K562 (cell line): ENCODE results near the gene NDRG3. TPM values are rescaled to one million over a fixed set of nuclear protein-coding genes. Genes with fewer than 3 reads are reported as not detected.

Experiments used
- CHD2 ChIP-seq: IDR thresholded peaks from 2 replicates; pipeline ENCODE4 v1.6.1; 2011; ENCODE audit warnings: low read depth, low read length
- CTCF ChIP-seq, 3 experiments: IDR thresholded peaks in 2 of 3; conservative IDR thresholded peaks in 1 of 3; 2 replicates each; pipeline ENCODE4 v1.5.1; 2011 to 2012; ENCODE audit warnings: low read length in 3 of 3, mild to moderate bottlenecking in 3 of 3, control low read depth in 2 of 3, improper control_type of control experiment in 1 of 3, inconsistent platforms in 1 of 3, low read depth in 1 of 3, mixed read lengths in 1 of 3, moderate library complexity in 1 of 3; ENCODE audit not compliant: insufficient read depth in 2 of 3
- ETV5 ChIP-seq: sonication (generic); formaldehyde crosslinking; IDR thresholded peaks from 2 replicates; pipeline ENCODE4 v1.4.0; 2020; ENCODE audit warnings: low read depth, mild to moderate bottlenecking, missing genetic modification reagents
- GABPB1 ChIP-seq: sonication (generic); formaldehyde crosslinking; IDR thresholded peaks from 2 replicates; pipeline ENCODE4 v1.8.0; 2022; ENCODE audit warnings: mild to moderate bottlenecking, missing genetic modification reagents
- MXI1 ChIP-seq: IDR thresholded peaks from 2 replicates; pipeline ENCODE4 v1.6.1; 2011; ENCODE audit warnings: low read depth, mild to moderate bottlenecking, improper control_type of control experiment, low read length
- MYNN ChIP-seq, 2 experiments: sonication (generic); formaldehyde crosslinking in 1 of 2; IDR thresholded peaks; 2 replicates each; pipeline versions ENCODE4 v1.5.0 to v1.6.1; 2016 to 2020; ENCODE audit warnings: antibody characterized with exemption in 1 of 2, missing genetic modification reagents in 1 of 2
- SNAPC5 ChIP-seq: fragments of 250-450 bp; sonication (Bioruptor Pico); IDR thresholded peaks from 2 replicates; pipeline ENCODE4 v1.8.0; 2021; ENCODE audit warnings: moderate library complexity, mild to moderate bottlenecking, inconsistent platforms
- STAT5A ChIP-seq: IDR thresholded peaks from 2 replicates; pipeline ENCODE4 v1.6.1; 2012; ENCODE audit warnings: low read length, inconsistent platforms, borderline replicate concordance
- THAP12 ChIP-seq: fragments of 250-450 bp; sonication (Bioruptor Pico); IDR thresholded peaks from 2 replicates; pipeline ENCODE4 v1.9.0; 2021; ENCODE audit warnings: mild to moderate bottlenecking, inconsistent platforms
- ZNF165 ChIP-seq: fragments of 250-450 bp; sonication (Bioruptor Pico); IDR thresholded peaks from 2 replicates; pipeline ENCODE4 v1.4.0; 2020; ENCODE audit warnings: borderline replicate concordance
- ZNF395 ChIP-seq: fragments of 200-800 bp; sonication (Bioruptor generic); IDR thresholded peaks from 2 replicates; pipeline ENCODE4 v1.6.1; 2017; ENCODE audit warnings: missing genetic modification characterization, missing compliant biosample characterization
- ZNF407 ChIP-seq: fragments of 450-650 bp; IDR thresholded peaks from 2 replicates; pipeline ENCODE4 v1.6.1; 2016; ENCODE audit warnings: low read depth
- polyA plus RNA-seq, 8 experiments: library from polyadenylated mRNA; depleted of rRNA in 4 of 8; stranded (reverse) in 5 of 8; unstranded in 3 of 8; fragments of >200 nt; fragmentation: Nextera tagmentation in 2 of 8; fragmentation: Illumina TruSeq in 1 of 8; extraction: Ambion mirVana in 2 of 8; extraction: Trizol in 1 of 8; gene quantifications; 2 replicates each; pipeline versions ENCODE4 v1.2.1 to v1.2.3, GENCODE V29; 2011 to 2014; ENCODE audit warnings: inconsistent platforms in 1 of 8, missing spikeins in 1 of 8
- total RNA-seq, 7 experiments: library from RNA; depleted of rRNA in 6 of 7; stranded (reverse); fragments of >200 nt in 6 of 7; fragmentation: Illumina TruSeq in 2 of 7; extraction: Trizol in 2 of 7; gene quantifications; 2 replicates each; pipeline versions ENCODE4 v1.2.1 to v1.2.3, GENCODE V29; 2011 to 2021; ENCODE audit warnings: low replicate concordance in 1 of 7

Gene NDRG3
- total and polyA plus RNA-seq, 9 of the 15 experiments (the other 6 are each of a cell fraction or from before 2014, with no cell fraction given): 14.6 to 39.4 (median 24.4) TPM

DNA sequence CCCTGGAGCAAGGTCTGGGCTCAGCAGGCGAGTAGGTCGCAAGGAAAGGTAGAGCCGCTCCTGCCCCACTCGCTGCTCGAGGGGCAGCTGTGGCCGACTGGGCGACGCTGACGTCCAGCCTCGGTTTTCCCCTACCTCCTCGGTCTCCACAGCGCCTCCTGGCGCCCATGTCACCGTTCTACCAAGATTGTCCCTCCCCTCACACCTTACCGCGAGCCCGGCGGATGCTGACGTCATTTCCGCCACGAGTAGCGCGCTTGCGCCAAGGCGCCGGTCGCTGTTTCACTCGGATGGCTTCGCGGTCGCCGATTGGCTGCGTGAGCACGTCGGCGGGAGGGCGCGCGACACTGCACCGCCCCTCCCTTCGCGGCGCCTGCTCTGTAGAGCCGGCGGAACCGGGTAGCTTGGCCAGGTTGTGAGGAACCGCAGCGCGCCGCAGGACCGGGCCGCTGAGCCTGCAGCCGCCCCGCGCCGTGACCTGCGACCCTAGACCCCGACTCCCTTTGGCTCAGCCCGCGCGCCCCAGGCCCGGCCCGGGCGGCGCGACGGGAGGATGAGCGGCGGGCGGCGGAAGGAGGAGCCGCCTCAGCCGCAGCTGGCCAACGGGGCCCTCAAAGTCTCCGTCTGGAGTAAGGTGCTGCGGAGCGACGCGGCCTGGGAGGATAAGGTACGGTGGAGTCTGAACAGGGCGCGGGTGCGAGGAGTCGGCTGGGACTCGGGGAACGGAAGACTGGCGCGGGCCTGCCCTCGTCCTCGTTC, 140.3 kb downstream of the NDRG3 start, which contains the start of gene RAB5IF (continued):
- TF ChIP-seq THAP12 (CRISPR knock-in tag): peak; percentile 74; the same call in 1 of the 2 replicates
- TF ChIP-seq STAT5A: no peak
- TF ChIP-seq MXI1: 0 out of 2 replicates have a peak, but pooled peaks have one; percentile 30
- peak; percentile 66 for TF ChIP-seq ETV5 (CRISPR knock-in tag)
- peak; percentile 89 to 98 (median 98) for TF ChIP-seq CTCF (IDR thresholded peaks at IDR 0.05 in 2 of 3, conservative IDR thresholded peaks at IDR 0.05 in 1 of 3; ENCODE audit: insufficient read depth in 2 of 3, low read depth in 1 of 3, low read length in 3 of 3)
- TF ChIP-seq MYNN (IDR thresholded peaks at IDR 0.05): peak; percentile 60; the same call in 1 of the 2 replicates
- TF ChIP-seq MYNN (CRISPR knock-in tag; IDR thresholded peaks at IDR 0.05): no peak
- TF ChIP-seq SNAPC5: no peak
- peak; percentile 86 for TF ChIP-seq ZNF395 (CRISPR knock-in tag)
- peak; percentile 47; the same call in 1 of the 2 replicates for TF ChIP-seq CHD2
- peak; percentile 96 for TF ChIP-seq ZNF407
- peak; percentile 98 for TF ChIP-seq GABPB1 (CRISPR knock-in tag)
- TF ChIP-seq ZNF165 (CRISPR knock-in tag): no peak
